ENCODE data around the gene TXNDC15.
"Not testable (repeated sequence)": the region's sequence is repeated elsewhere in the genome, so short reads cannot be mapped to it uniquely, and the experiment has no call there.

TXNDC15 gene

GRCh38 chr5:134892926-134893325, 18.8 kb downstream of the TXNDC15 start:
- Histone ChIP-seq H3K27ac (ENCODE audit: low read depth in 2 of 2, low read length in 2 of 2) (no peak overlapping the region), H3K4me1 (ENCODE audit: control insufficient read depth in 2 of 2, insufficient read depth in 2 of 2, low read length in 2 of 2) (no peaks in the 10 kb centered on the region), H3K36me3 (ENCODE audit: control insufficient read depth in 2 of 2, insufficient read depth in 2 of 2, low read length in 2 of 2) (peaks cover 3 to 21% of the 10 kb centered on the region in 2 donors), H3K9ac (ENCODE audit: low read depth in 1 of 2, low read length in 2 of 2) (no peak overlapping the region), H3K9me3 (ENCODE audit: control insufficient read depth in 2 of 2, low read length in 2 of 2) (no peaks in the 10 kb centered on the region), H3K4me3 (ENCODE audit: low read length in 2 of 2) (no peak overlapping the region), H3K27me3 (ENCODE audit: control insufficient read depth in 2 of 2, insufficient read depth in 2 of 2, low read length in 2 of 2) (no peaks in the 10 kb centered on the region)

GRCh38 chr5:134893748-134894505, 19.8 kb downstream of the TXNDC15 start:
- H3K4me1 ChIP-seq (ENCODE audit: control insufficient read depth in 2 of 2, insufficient read depth in 2 of 2, low read length in 2 of 2): no peaks in the 10 kb centered on the region
- H3K27ac ChIP-seq (ENCODE audit: low read depth in 2 of 2, low read length in 2 of 2): no peak overlapping the region
- H3K4me3 ChIP-seq (ENCODE audit: low read length in 2 of 2): no peak overlapping the region
- no peaks in the 10 kb centered on the region for H3K9me3 ChIP-seq (ENCODE audit: control insufficient read depth in 2 of 2, low read length in 2 of 2)
- no peaks in the 10 kb centered on the region for H3K27me3 ChIP-seq (ENCODE audit: control insufficient read depth in 2 of 2, insufficient read depth in 2 of 2, low read length in 2 of 2)
- H3K36me3 ChIP-seq (ENCODE audit: control insufficient read depth in 2 of 2, insufficient read depth in 2 of 2, low read length in 2 of 2): peaks cover 0 to 19% of the 10 kb centered on the region in 2 donors
- no peak overlapping the region for H3K9ac ChIP-seq (ENCODE audit: low read depth in 1 of 2, low read length in 2 of 2)

GRCh38 chr5:134902071-134902801, 28.1 kb downstream of the TXNDC15 start:
- H3K27me3 ChIP-seq (ENCODE audit: control insufficient read depth in 2 of 2, insufficient read depth in 2 of 2, low read length in 2 of 2): no peaks in the 10 kb centered on the region
- H3K27ac ChIP-seq (ENCODE audit: low read depth in 2 of 2, low read length in 2 of 2): peak overlapping the region in 1 of 2 donors; percentile 21

GRCh38 chr5:134904610-134905245, 30.6 kb downstream of the TXNDC15 start, which contains the start of gene PCBD2:
Gene PCBD2 (plus strand): TSS chr5:134905131. CDS start chr5:134905140, 9 bp downstream.
- Histone ChIP-seq H3K9me3 (ENCODE audit: control insufficient read depth in 2 of 2, low read length in 2 of 2) (no peaks in the 10 kb centered on the region), H3K9ac (ENCODE audit: low read depth in 1 of 2, low read length in 2 of 2) (peak within 1 kb of the TSS; percentile 89 to 92), H3K27me3 (ENCODE audit: control insufficient read depth in 2 of 2, insufficient read depth in 2 of 2, low read length in 2 of 2) (no peaks in the 10 kb centered on the region), H3K4me3 (ENCODE audit: low read length in 2 of 2) (peak within 1 kb of the TSS; percentile 80 to 91), H3K4me1 (ENCODE audit: control insufficient read depth in 2 of 2, insufficient read depth in 2 of 2, low read length in 2 of 2) (peaks cover 3% of the 10 kb centered on the region in 2 donors), H3K36me3 (ENCODE audit: control insufficient read depth in 2 of 2, insufficient read depth in 2 of 2, low read length in 2 of 2) (peaks cover 4 to 9% of the 10 kb centered on the region in 2 donors), H3K27ac (ENCODE audit: low read depth in 2 of 2, low read length in 2 of 2) (peak within 1 kb of the TSS; percentile 97 to 99)

More at GRCh38 chr5:134902071-134902801, 28.1 kb downstream of the TXNDC15 start:
- Histone ChIP-seq H3K36me3 (ENCODE audit: control insufficient read depth in 2 of 2, insufficient read depth in 2 of 2, low read length in 2 of 2) (peaks cover 5 to 12% of the 10 kb centered on the region in 2 donors), H3K4me3 (ENCODE audit: low read length in 2 of 2) (peak overlapping the region in 1 of 2 donors; percentile 20), H3K4me1 (ENCODE audit: control insufficient read depth in 2 of 2, insufficient read depth in 2 of 2, low read length in 2 of 2) (peaks cover 3% of the 10 kb centered on the region in 2 donors), H3K9ac (ENCODE audit: low read depth in 1 of 2, low read length in 2 of 2) (no peak overlapping the region), H3K9me3 (ENCODE audit: control insufficient read depth in 2 of 2, low read length in 2 of 2) (no peaks in the 10 kb centered on the region)

GRCh38 chr5:134905246-134905996, 31.2 kb downstream of the TXNDC15 start:
- Histone ChIP-seq H3K4me3 (ENCODE audit: low read length in 2 of 2) (peak overlapping the region; percentile 80 to 91), H3K9ac (ENCODE audit: low read depth in 1 of 2, low read length in 2 of 2) (peak overlapping the region; percentile 89), H3K36me3 (ENCODE audit: control insufficient read depth in 2 of 2, insufficient read depth in 2 of 2, low read length in 2 of 2) (peaks cover 0 to 4% of the 10 kb centered on the region in 2 donors), H3K4me1 (ENCODE audit: control insufficient read depth in 2 of 2, insufficient read depth in 2 of 2, low read length in 2 of 2) (peaks cover 3% of the 10 kb centered on the region in 2 donors), H3K9me3 (ENCODE audit: control insufficient read depth in 2 of 2, low read length in 2 of 2) (no peaks in the 10 kb centered on the region), H3K27ac (ENCODE audit: low read depth in 2 of 2, low read length in 2 of 2) (peak overlapping the region; percentile 97 to 99), H3K27me3 (ENCODE audit: control insufficient read depth in 2 of 2, insufficient read depth in 2 of 2, low read length in 2 of 2) (no peaks in the 10 kb centered on the region)

GRCh38 chr5:134906811-134907210, 32.6 kb downstream of the TXNDC15 start:
- Histone ChIP-seq H3K36me3 (ENCODE audit: control insufficient read depth in 2 of 2, insufficient read depth in 2 of 2, low read length in 2 of 2) (peaks cover 2 to 8% of the 10 kb centered on the region in 2 donors), H3K4me1 (ENCODE audit: control insufficient read depth in 2 of 2, insufficient read depth in 2 of 2, low read length in 2 of 2) (peaks cover 3% of the 10 kb centered on the region in 2 donors), H3K27ac (ENCODE audit: low read depth in 2 of 2, low read length in 2 of 2) (no peak overlapping the region), H3K9ac (ENCODE audit: low read depth in 1 of 2, low read length in 2 of 2) (peak overlapping the region in 1 of 2 donors; percentile 6), H3K4me3 (ENCODE audit: low read length in 2 of 2) (no peak overlapping the region), H3K27me3 (ENCODE audit: control insufficient read depth in 2 of 2, insufficient read depth in 2 of 2, low read length in 2 of 2) (no peaks in the 10 kb centered on the region), H3K9me3 (ENCODE audit: control insufficient read depth in 2 of 2, low read length in 2 of 2) (no peaks in the 10 kb centered on the region)

- not testable (repeated sequence) for H3K9me3 ChIP-seq (ENCODE audit: control insufficient read depth in 2 of 2, low read length in 2 of 2); H3K4me3 ChIP-seq (ENCODE audit: low read length in 2 of 2); H3K27ac ChIP-seq (ENCODE audit: low read depth in 2 of 2, low read length in 2 of 2); H3K9ac ChIP-seq (ENCODE audit: low read depth in 1 of 2, low read length in 2 of 2); H3K27me3 ChIP-seq (ENCODE audit: control insufficient read depth in 2 of 2, insufficient read depth in 2 of 2, low read length in 2 of 2); H3K4me1 ChIP-seq (ENCODE audit: control insufficient read depth in 2 of 2, insufficient read depth in 2 of 2, low read length in 2 of 2)
- H3K36me3 ChIP-seq (ENCODE audit: control insufficient read depth in 2 of 2, insufficient read depth in 2 of 2, low read length in 2 of 2): peaks cover 15 to 30% of the 10 kb centered on the region in 2 donors
Measured at GRCh38 chr5:134910752-134911151, 36.6 kb downstream of the TXNDC15 start.

GRCh38 chr5:134911285-134912206, 37.4 kb downstream of the TXNDC15 start:
- Histone ChIP-seq H3K27me3 (ENCODE audit: control insufficient read depth in 2 of 2, insufficient read depth in 2 of 2, low read length in 2 of 2) (no peaks in the 10 kb centered on the region), H3K27ac (ENCODE audit: low read depth in 2 of 2, low read length in 2 of 2) (no peak overlapping the region), H3K9ac (ENCODE audit: low read depth in 1 of 2, low read length in 2 of 2) (no peak overlapping the region), H3K36me3 (ENCODE audit: control insufficient read depth in 2 of 2, insufficient read depth in 2 of 2, low read length in 2 of 2) (peaks cover 15 to 32% of the 10 kb centered on the region in 2 donors), H3K4me1 (ENCODE audit: control insufficient read depth in 2 of 2, insufficient read depth in 2 of 2, low read length in 2 of 2) (peaks cover under 1 to 3% of the 10 kb centered on the region in 2 donors), H3K9me3 (ENCODE audit: control insufficient read depth in 2 of 2, low read length in 2 of 2) (no peaks in the 10 kb centered on the region), H3K4me3 (ENCODE audit: low read length in 2 of 2) (no peak overlapping the region)

- H3K36me3 ChIP-seq (ENCODE audit: control insufficient read depth in 2 of 2, insufficient read depth in 2 of 2, low read length in 2 of 2): peaks cover 19 to 34% of the 10 kb centered on the region in 2 donors
- H3K9me3 ChIP-seq (ENCODE audit: control insufficient read depth in 2 of 2, low read length in 2 of 2): no peaks in the 10 kb centered on the region
- H3K4me3 ChIP-seq (ENCODE audit: low read length in 2 of 2): no peak overlapping the region
- no peak overlapping the region for H3K9ac ChIP-seq (ENCODE audit: low read depth in 1 of 2, low read length in 2 of 2)
- H3K27me3 ChIP-seq (ENCODE audit: control insufficient read depth in 2 of 2, insufficient read depth in 2 of 2, low read length in 2 of 2): no peaks in the 10 kb centered on the region
- H3K4me1 ChIP-seq (ENCODE audit: control insufficient read depth in 2 of 2, insufficient read depth in 2 of 2, low read length in 2 of 2): no peaks in the 10 kb centered on the region
- H3K27ac ChIP-seq (ENCODE audit: low read depth in 2 of 2, low read length in 2 of 2): no peak overlapping the region
Measured at GRCh38 chr5:134913254-134913653, 39.1 kb downstream of the TXNDC15 start.

Measured in mucosa of rectum (tissue), 2 donors.